ENCODE results near the gene KIRREL3.

DNA sequence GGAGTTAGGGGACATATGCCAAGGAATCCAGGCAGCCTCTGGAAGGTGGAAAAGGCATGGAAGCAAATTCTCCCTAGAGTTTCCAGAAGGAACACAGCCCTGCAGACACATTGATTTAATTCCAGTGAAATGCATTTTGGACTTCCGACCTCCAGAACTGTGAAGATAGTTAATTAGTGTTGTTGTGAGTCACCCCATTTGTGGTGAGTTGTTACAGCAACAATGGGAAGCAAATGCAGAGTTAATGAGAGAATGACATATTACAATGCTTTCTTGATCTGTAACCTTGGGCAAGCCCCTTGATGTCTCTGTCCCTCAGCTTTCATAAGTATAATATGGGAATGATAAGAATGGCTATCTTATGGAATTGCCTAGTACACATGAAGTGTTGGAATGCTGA, 178.7 kb downstream of the KIRREL3 start:
- TF ChIP-seq YY1 (IDR thresholded peaks at IDR 0.05; ENCODE audit: insufficient read depth, insufficient read length) = no peak
- no peak for TF ChIP-seq SUZ12 (IDR thresholded peaks at IDR 0.05; ENCODE audit: extremely low read depth, insufficient read depth, insufficient read length)
- TF ChIP-seq ZNF274 (IDR thresholded peaks at IDR 0.05; ENCODE audit: low read depth, low read length) = no peak

Data from NT2/D1 (cell line).